Measurements from ENCODE around the gene NPM3. TPM values are rescaled to one million over a fixed set of nuclear protein-coding genes. Genes with fewer than 3 reads are reported as not detected.

The NPM3 gene
- total RNA-seq, 2 experiments from 2014 or later: 15.5 to 15.8 TPM

- Histone ChIP-seq H3K9me3 (ENCODE audit: control insufficient read depth in 1 of 2, insufficient read depth in 1 of 2, low read length in 2 of 2) (no peaks in the 10 kb centered on the region), H3K27ac (ENCODE audit: low read depth in 1 of 2, low read length in 2 of 2) (no peak overlapping the region), H3K4me1 (ENCODE audit: insufficient read depth, low read length) (no peaks in the 10 kb centered on the region), H3K27me3 (ENCODE audit: control insufficient read depth in 1 of 2, insufficient read depth in 2 of 2, low read length in 2 of 2) (peaks cover 0 to 5% of the 10 kb centered on the region in 2 experiments), H3K36me3 (ENCODE audit: insufficient read depth, low read length) (no peaks in the 10 kb centered on the region), H3K4me3 (ENCODE audit: low read length) (no peak overlapping the region)
- Mint-ChIP-seq H3K27me3 (peaks cover 24% of the 10 kb centered on the region), H3K4me3 (no peak overlapping the region), H3K27ac (no peak overlapping the region), H3K4me1 (ENCODE audit: low read depth) (no peaks in the 10 kb centered on the region), H3K9me3 (no peaks in the 10 kb centered on the region), H3K36me3 (ENCODE audit: low read depth) (no peaks in the 10 kb centered on the region)
- ChIA-PET CTCF (no interaction called here), POLR2A (no interaction called here)
- DNase-seq: no peak
- ATAC-seq (ENCODE audit: poor library complexity): no peak
- no peak for TF ChIP-seq CTCF (IDR thresholded peaks at IDR 0.05)
- intact Hi-C loops (cut with DNase I, micrococcal nuclease): no loop called here
Observed at GRCh38 chr10:101763141-101763846, 20.0 kb downstream of the NPM3 start.

GRCh38 chr10:101762736-101763135 lies 20.5 kb downstream of the NPM3 start:
- intact Hi-C loops (cut with DNase I, micrococcal nuclease): no loop called here
- no peaks in the 10 kb centered on the region for H3K4me1 ChIP-seq (ENCODE audit: insufficient read depth, low read length)
- H3K4me3 ChIP-seq (ENCODE audit: low read length): no peak overlapping the region
- no peaks in the 10 kb centered on the region for H3K36me3 ChIP-seq (ENCODE audit: insufficient read depth, low read length)
- POLR2A ChIA-PET: no interaction called here
- no peak overlapping the region for H3K27ac ChIP-seq (ENCODE audit: low read depth in 1 of 2, low read length in 2 of 2)
- Mint-ChIP-seq H3K36me3 (ENCODE audit: low read depth) (no peaks in the 10 kb centered on the region), H3K4me3 (no peak overlapping the region), H3K4me1 (ENCODE audit: low read depth) (no peaks in the 10 kb centered on the region), H3K27me3 (peaks cover 24% of the 10 kb centered on the region), H3K27ac (no peak overlapping the region), H3K9me3 (no peaks in the 10 kb centered on the region)
- no peaks in the 10 kb centered on the region for H3K9me3 ChIP-seq (ENCODE audit: control insufficient read depth in 1 of 2, insufficient read depth in 1 of 2, low read length in 2 of 2)
- ATAC-seq (ENCODE audit: poor library complexity) (no peak), DNase-seq (no peak)
- H3K27me3 ChIP-seq (ENCODE audit: control insufficient read depth in 1 of 2, insufficient read depth in 2 of 2, low read length in 2 of 2): peaks cover 0 to 5% of the 10 kb centered on the region in 2 experiments
- no peak for TF ChIP-seq CTCF (IDR thresholded peaks at IDR 0.05)
- CTCF ChIA-PET: no interaction called here

GRCh38 chr10:101761226-101761625 lies 22.0 kb downstream of the NPM3 start:
- Histone ChIP-seq H3K4me1 (ENCODE audit: insufficient read depth, low read length) (no peaks in the 10 kb centered on the region), H3K27me3 (ENCODE audit: control insufficient read depth in 1 of 2, insufficient read depth in 2 of 2, low read length in 2 of 2) (peaks cover 0 to 5% of the 10 kb centered on the region in 2 experiments), H3K27ac (ENCODE audit: low read depth in 1 of 2, low read length in 2 of 2) (no peak overlapping the region), H3K4me3 (ENCODE audit: low read length) (no peak overlapping the region), H3K36me3 (ENCODE audit: insufficient read depth, low read length) (no peaks in the 10 kb centered on the region), H3K9me3 (ENCODE audit: control insufficient read depth in 1 of 2, insufficient read depth in 1 of 2, low read length in 2 of 2) (no peaks in the 10 kb centered on the region)
- Mint-ChIP-seq H3K4me1 (ENCODE audit: low read depth) (no peaks in the 10 kb centered on the region), H3K4me3 (no peak overlapping the region), H3K36me3 (ENCODE audit: low read depth) (no peaks in the 10 kb centered on the region), H3K27ac (no peak overlapping the region), H3K27me3 (peaks cover 16% of the 10 kb centered on the region), H3K9me3 (no peaks in the 10 kb centered on the region)
- ATAC-seq (ENCODE audit: poor library complexity) (no peak), DNase-seq (no peak)
- ChIA-PET POLR2A (no interaction called here), CTCF (no interaction called here)
- TF ChIP-seq CTCF (IDR thresholded peaks at IDR 0.05): no peak
- intact Hi-C loops (cut with DNase I, micrococcal nuclease): no loop called here
